ENCODE data around the gene NEUROG3.
"Not testable (repeated sequence)": the region's sequence is repeated elsewhere in the genome, so short reads cannot be mapped to it uniquely, and the experiment has no call there.

The NEUROG3 gene

DNA sequence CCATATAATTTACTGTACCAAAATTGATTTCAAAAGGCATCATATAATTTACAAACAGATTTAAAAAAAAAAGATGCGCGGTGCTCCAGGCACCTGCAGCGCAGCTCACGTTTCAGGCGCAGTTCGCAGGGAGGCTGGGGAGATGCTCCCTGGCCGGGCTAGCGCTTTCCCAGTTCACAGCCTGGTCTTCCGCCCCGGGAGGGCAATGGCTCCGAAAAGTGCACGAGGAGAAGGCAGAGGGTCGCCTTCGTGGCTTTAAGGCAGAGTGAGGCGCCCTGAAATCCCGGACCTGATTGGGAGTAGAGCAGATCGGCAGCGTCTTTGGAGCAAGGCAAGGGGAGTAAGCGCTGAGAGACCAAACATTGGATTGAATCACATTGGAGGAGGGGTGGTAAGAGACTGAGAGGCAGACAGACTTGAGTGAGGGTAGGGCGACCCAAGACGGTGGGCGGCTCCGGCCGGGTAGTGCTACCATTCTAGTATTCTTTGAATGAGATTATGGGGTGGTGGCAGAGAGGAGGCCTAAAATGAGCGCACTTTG, 1.5 kb downstream of the NEUROG3 start:
- DNase-seq, result no peak

DNA sequence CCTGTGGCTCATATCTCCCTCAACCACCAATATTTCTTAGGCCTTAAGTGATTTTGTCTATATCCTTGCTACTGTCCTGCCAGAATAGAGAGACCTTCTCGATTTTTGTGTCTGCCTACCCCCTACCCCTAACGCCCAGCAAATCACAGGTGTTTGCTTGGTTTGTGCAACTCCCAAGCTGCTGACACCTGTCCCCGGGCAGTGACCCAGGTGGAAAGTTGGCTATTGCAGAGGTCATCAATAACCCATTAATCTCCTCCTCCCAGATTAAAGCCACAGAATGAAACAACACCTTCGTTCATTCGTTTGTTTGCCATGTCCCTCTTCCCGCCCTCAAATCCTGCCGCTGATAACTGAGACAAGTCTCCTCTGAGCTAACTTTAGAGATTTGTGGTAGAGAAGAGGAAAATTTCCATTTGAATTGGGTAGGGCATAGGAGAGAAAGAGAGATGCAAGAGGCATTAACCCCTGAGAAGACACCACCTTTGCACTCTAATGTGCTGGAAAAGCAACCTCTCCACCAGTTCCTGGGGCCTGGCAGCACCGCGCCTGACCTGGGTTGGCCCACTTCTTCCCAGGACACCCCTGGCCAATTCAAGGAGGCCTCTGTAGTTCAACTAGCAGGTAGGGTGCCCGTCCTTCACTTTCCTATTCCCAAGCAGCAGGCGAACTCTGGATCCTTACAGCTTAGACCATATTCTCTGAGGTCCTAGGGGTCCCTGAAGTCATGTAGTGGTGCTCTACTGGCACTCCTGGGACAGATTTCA, 3.0 kb downstream of the NEUROG3 start:
- no peak for DNase-seq

DNA sequence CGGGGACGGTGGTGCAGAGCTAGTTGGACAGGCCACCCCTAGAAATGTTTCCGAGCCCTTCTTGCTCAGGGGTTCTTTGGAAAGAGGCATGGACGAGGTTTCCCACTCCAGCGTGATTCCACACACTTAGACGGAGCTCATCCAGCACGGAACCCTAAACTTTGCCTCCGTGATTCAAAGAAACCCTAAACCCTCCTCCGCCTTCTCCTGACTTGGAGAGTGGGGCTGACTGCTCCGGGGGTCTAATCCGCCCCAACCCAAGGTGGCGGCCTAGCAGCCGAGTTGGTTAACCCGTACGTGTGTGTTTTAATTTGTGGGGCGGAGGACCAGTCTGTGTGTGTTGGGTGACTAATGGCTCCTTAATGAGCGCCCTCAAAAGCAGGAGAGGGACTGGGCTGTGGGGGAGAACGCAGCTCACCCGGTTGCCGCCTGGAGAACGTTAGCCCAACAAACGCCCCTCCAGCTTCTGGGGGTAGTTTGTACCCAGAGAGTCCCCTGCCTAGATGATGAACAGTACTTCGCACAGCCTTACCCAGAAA, 3.8 kb downstream of the NEUROG3 start:
- DNase-seq, result no peak

DNA sequence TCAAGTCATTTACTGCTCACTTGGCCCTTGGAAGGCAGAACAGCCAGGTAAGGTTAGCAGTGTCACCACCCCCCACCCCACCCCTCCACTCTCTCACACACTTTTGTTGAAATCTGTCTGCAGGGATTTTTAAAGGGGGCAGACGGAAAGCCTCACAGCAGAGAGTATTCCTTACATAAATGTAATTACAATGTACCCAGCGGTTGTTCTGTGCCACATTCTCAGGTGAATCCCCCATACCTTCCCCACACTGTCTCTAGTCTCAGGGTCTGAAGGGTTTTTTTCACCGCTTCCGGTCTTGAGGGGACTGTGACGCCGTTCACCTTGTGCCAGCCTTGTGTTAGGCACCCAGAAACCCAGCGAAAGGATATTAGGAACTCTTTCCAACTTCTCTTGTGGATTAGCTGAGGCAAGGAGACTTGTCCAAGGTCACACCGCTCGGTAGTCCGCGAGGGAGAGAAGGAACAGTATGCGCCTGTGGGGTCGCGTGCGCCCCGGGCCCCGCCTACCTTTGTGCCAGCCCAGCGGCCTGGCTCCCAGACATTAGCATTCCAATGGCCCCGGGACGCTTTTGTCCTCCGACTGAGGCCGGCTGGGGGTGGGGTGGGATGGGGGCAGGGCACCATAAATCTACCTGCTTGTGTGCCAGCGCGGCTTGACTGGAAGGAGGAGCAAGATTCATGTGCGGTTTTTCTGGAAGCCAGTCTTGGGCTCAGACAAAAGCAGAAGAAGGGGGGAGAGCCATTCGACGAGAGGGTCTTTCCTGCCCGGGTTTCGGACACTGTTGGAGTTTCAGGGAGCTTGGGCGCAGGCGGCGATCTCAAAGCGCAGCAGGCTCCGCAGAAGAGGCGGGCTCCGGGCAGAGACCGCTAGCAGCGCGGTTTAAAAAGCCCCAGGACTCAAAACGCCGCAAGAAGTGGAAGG, 4.5 kb downstream of the NEUROG3 start:
- DNase-seq, result no peak

DNA sequence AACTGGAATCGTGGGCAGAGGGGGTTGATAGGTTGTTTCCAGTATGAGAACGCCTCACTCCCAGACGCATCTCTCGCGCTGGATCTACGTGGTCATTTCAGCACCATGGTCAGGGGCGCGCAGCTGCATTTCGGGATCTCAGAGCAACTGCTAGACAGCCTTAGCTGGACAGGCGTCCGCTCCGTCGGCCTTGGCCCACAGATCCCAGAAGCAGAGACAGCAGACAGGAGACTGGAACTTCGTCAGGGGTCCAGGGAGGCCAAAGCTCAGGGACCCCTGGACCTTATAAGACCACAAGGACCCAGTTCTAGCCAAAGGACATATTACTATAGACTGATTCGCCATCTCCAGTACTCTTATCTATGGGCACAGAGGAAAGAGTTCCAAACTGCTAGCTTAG, 5.3 kb downstream of the NEUROG3 start:
- DNase-seq, result no peak

DNA sequence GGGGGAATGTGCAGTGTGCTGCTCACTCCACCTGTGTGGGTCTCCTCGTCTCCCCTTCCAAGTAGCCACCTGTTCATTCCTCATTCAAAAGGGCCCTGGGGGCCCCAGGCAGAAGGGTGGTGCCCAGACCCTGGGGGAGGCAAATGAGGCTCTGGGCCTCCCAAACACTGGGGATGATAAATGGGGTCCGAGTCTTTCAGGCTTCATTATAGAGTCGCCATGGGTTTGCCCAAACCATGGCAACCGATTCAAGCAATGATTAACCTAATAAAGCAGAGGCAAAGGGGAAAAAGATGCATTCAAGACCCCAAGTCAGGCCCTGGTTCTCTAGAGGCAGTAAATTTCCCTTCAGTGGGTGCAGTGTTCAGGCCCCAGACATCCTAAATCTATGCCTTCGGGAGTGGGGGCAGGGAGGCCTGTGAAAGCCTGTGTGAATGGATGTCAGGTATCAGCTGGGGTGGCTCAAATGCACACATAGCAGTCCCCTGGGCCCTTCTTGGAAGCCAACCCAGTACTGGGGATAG, 10.4 kb downstream of the NEUROG3 start:
- DNase-seq, result peak; percentile 8

DNA sequence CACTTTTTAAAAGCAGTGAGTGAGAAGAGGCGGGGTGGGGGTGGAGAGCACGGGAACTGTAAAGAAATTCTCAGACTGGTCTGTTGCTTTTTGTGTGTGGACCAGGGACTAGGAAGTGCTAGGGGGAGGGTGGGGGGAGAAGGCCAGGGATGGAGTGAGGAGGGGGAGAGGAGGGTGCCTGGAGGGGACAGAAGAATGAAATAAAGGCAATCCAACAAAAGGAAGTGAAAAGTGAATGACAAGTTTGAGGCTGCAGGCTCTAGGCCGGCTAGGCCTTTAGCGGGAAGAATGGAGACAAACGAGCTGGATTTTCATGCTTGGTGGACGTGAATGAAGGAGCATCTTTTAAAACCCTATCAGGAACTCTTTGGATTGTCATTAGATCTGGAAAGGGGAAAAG, 13.7 kb downstream of the NEUROG3 start:
- DNase-seq, result no peak

DNA sequence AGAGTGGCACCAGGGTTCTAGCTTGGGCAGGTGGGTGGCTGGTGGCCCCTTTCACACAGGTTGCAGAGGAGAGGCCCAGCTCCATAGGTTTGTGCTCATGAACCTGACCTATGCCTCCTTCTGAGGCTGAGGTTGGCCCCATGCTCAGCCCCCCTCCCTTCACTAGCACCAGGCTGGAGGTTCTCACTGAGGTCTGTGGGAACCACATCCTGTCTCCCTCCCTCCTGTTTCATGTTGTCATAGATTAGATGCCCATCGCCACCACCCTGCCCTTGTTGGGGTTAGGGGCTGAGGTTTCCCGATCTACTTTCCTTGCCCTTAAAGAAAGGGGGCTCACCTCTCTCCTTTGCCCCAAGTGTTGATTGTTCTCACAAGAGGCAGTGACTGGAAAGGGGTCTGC, 14.7 kb downstream of the NEUROG3 start:
- DNase-seq, result no peak

DNA sequence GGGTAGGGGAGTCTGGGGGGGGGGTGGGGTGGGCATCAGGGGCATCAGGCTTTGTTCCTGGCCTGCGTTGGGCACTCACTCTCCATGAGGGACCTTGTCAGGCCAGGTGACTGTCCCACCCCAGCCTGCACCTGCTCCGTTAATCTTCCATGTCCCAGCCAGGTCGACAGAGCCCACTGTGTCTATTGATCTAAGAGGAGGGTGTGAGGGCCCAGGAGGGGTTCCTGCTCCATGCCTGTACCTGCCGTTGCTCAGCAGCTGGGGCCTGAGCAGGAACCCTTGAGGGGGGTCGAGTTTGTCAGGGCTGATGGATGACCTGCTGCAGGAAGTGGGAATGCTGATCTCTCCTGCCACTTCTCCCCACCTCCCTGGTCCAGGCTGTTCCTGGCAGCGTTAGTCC, 18.6 kb downstream of the NEUROG3 start:
- DNase-seq, result no peak

DNA sequence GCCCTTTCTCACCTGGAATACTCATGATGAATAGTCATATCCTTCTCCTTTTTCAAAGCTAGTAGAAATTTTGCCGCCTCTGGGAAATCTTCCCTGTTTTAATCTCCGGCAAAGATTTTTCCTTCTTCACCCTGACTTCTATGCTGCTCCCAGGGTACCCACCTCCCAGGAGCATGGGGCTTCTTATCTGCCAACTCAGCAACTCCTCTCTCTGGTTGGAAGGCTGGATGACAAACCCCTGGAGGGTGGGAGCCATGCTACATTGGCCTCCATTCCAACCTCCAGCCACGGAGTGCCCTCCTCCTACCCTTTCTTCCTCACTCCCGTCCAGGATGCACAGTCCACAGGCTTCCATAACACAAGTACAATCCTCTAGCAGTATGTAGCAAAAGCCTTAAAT, 19.9 kb downstream of the NEUROG3 start:
- DNase-seq, result no peak

DNA sequence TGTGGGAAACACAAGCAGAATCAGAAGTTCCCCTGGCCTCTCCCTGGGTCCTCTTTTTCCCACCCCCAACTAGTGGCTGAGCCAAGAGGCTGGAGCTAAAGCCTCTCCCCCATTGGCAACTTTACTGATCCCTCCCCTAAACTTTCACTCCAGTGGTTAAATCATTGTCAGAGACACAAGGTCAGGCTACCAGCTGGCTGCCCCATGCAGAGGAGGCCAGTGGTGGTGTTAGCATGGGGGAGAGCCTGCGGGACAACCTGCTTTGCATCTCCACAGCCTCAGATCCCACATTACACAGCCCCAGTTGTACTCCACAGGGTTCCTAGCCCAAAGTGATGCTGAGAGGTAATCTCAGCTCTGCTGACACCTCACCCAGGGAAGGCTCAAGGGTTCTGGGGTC, 21.0 kb downstream of the NEUROG3 start:
- no peak for DNase-seq

DNA sequence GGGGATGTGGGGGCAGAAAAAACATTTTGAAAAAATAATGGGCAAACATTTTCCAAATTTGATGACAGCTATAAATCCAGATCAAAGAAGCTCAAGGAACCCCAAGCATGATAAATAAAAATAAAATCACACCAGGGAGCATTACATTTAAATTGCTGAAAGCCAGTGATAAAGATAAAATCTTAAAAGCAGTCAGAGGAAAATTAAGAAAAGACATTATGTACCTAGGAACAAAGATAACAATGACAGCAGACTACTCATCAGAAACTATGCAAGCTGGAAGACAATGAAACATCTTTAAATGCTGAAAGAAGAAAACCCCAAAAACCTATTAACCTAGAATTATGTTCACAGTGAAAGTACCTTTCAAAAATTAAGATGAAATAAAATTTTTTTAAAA, 23.3 kb downstream of the NEUROG3 start:
- DNase-seq, result no peak

DNA sequence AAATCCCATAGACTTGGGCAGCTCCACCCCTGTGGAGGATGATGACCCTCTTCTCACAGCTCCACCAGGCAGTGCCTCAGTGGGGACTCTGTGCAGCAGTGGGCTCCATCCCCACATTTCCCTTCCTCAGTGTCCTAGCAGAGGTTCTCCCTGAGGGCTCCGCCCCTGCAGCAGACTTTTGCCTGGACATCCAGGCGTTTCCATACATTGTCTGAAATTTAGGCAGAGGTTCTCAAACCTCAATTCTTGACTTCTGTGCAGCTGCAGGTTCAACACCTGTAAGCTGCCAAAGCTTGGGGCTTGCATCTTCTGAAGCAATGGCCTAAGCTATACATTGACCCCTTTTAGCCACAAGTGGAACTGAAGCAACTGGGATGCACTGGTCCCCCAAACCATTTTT, 31.8 kb downstream of the NEUROG3 start:
- DNase-seq, result no peak

DNA sequence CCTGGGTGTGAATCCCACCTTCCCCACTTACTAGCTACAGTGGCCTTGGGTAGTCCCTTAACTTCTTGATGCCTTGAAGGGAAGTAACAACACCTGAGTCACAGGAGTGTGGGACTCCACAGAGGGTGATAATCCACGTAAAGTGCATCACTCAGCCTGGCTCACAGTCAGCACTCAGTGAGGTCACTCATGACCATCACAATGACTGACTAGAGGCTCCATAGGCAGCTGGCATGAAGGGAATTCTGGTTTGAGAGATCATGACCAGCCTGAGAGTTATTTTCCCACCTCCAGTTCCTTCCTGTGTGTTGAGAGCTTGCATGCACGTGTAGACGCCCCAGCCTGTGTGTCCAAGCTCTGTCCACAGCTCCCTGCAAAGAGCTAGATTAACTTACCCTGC, 34.8 kb downstream of the NEUROG3 start:
- DNase-seq, result no peak

DNA sequence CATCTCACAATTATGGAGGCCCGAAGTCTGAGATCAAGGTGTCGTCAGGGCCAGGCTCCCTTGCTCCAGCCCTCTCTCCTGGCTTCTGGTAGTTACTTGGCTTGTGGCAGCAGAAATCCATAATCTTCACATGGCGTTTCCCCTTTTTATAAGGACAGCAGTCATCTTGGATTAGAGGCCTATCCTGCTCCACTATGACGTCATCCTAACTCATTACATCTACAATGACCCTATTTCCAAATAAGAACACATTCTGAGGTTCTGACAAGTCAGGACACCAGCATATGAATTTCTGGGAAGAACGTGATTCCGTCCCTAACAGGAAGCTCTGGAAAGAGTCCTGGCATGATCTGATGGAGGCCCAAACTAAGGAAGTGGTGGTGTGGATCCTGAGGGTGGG, 35.8 kb downstream of the NEUROG3 start:
- DNase-seq, result no peak

DNA sequence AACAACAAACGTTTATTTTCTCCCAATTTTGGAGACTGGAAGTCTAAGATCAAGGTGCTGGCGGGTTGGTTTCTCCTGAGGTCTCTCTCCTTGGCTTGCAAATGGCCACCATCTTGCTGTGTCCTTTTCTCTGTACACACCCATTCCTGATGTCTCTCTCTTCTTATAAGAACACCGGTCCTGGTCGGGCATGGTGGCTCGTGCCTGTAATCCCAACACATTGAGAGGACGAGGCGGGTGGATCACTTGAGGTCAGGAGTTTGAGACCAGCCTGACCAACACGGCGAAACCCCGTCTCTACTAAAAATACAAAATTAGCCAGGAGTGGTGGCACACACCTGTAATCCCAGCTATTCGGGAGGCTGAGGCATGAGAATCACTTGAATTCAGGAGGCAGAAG, 36.7 kb downstream of the NEUROG3 start:
- DNase-seq, result not testable (repeated sequence)

DNA sequence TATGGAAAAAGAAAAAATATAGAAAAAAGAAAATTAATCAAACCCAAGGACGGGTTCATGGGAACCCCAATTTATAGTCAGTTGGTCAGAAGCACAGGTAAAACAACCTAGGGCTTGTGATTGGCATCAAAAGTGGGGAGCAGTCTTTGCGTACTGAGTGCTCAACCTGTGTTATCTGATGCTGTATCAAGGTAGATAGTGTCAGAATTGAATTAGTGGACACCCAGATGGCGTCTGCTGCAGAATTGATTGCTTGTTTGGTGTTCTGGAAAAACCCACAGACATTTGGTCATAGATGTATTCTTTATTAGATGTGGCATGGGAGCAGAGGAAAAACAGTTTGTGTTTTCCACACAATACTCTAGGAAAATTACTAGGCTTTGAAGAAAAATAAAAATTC, 39.6 kb downstream of the NEUROG3 start:
- DNase-seq, result no peak

DNA sequence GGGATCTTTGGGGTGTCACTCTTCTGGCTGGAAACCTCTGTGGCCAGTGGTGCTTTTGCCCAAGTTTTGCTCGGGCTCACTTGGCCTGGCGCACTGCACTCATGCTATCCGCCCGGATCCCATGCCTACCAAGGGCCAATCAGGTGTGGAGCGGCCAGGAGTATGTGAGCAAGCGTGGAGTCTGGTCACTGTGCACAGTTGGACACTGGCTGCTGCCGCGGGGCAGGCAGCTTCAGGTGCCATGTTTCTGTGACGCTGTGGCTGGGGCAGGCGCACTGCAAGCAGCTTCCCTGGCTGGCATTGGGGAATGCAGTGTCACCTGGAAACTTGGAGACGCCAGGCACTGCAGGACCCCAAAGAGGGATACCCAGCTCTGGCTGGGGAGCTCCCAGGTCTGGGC, 45.3 kb downstream of the NEUROG3 start:
- no peak for DNase-seq
